K562 (cell line): Measurements from ENCODE around the gene GCKR.

ENCODE experiments used
- ELF1 ChIP-seq: fragments of 200-800 bp; sonication (Bioruptor generic); IDR thresholded peaks from 2 replicates; pipeline ENCODE4 v1.6.1; 2016; ENCODE audit warnings: missing genetic modification characterization, missing compliant biosample characterization
- TF ChIP-seq, protein P1 (sequence below): sonication (generic); formaldehyde crosslinking; IDR thresholded peaks from 2 replicates; pipeline ENCODE4 v1.9.0; 2022; ENCODE audit warnings: mild to moderate bottlenecking, missing genetic modification reagents

DNA sequence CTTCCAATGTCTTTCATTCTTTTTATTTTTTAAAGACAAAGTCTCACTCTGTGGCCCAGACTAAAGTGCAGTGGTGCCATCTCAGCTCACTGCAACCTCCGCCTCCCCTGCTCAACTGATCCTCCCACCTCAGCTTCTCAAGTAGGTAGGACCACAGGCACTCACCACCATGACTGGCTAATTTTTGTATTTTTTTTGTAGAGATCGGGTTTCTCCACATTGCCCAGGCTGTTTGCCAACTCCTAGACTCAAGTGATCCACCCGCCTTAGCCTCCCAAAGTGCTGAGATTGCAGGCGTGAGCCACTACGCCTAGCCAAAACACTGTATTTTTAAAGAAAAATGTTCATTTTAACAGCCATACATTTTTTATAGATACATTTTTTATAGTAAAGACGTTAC, 12.7 kb downstream of the GCKR start:
- no peak for TF ChIP-seq ELF1 (tag)
- TF ChIP-seq, protein P1, sequence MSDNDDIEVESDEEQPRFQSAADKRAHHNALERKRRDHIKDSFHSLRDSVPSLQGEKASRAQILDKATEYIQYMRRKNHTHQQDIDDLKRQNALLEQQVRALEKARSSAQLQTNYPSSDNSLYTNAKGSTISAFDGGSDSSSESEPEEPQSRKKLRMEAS (CRISPR knock-in tag) = no peak
